GM18498 (cell line): ENCODE measurements around the gene GPR137.

Experiments
- ATAC-seq: cut with Tn5 transposase; IDR thresholded peaks from one replicate; pipeline ENCODE4 v1.9.1; 2021; ENCODE audit warnings: mild to moderate bottlenecking, moderate library complexity; ENCODE audit not compliant: unreplicated experiment

GPR137 gene

GRCh38 chr11:64249038-64249437 is 36.6 kb upstream of the GPR137 start:
- ATAC-seq, result no peak

GRCh38 chr11:64249563-64250414 is 35.9 kb upstream of the GPR137 start:
- ATAC-seq, result no peak

- no peak for ATAC-seq
Measured at GRCh38 chr11:64250415-64251015, 35.1 kb upstream of the GPR137 start.

- ATAC-seq, result peak; percentile 54
Measured at GRCh38 chr11:64251016-64251752, 34.5 kb upstream of the GPR137 start, which contains the start of gene PLCB3. Gene PLCB3 (plus strand): TSS chr11:64251530. CDS start chr11:64251650, 120 bp downstream.

GRCh38 chr11:64251753-64252002 is 34.0 kb upstream of the GPR137 start:
- no peak for ATAC-seq

- no peak for ATAC-seq
Measured at GRCh38 chr11:64252003-64252872, 33.4 kb upstream of the GPR137 start.

- ATAC-seq, result no peak
Measured at GRCh38 chr11:64253043-64253442, 32.6 kb upstream of the GPR137 start.

GRCh38 chr11:64253481-64253880 is 32.2 kb upstream of the GPR137 start:
- no peak for ATAC-seq

GRCh38 chr11:64254326-64254725 is 31.3 kb upstream of the GPR137 start:
- no peak for ATAC-seq

- no peak for ATAC-seq
Measured at GRCh38 chr11:64255135-64256128, 30.2 kb upstream of the GPR137 start.

- no peak for ATAC-seq
Measured at GRCh38 chr11:64256300-64256699, 29.3 kb upstream of the GPR137 start.

- ATAC-seq, result no peak
Measured at GRCh38 chr11:64258356-64258755, 27.3 kb upstream of the GPR137 start.

- ATAC-seq, result no peak
Measured at GRCh38 chr11:64258946-64259532, 26.6 kb upstream of the GPR137 start.

- no peak for ATAC-seq
Measured at GRCh38 chr11:64259533-64260067, 26.0 kb upstream of the GPR137 start.

- no peak for ATAC-seq
Measured at GRCh38 chr11:64260147-64260708, 25.4 kb upstream of the GPR137 start.

- no peak for ATAC-seq
Measured at GRCh38 chr11:64261556-64262080, 24.0 kb upstream of the GPR137 start.

GRCh38 chr11:64262271-64263002 is 23.2 kb upstream of the GPR137 start:
- ATAC-seq, result no peak
